Mesendoderm (in vitro differentiated cells): ENCODE measurements around the gene KIAA0232.

ENCODE experiments used
- DNase-seq: peaks from one replicate; pipeline ENCODE4 v3.0.0; 2013
- H2AK5ac ChIP-seq: 2 replicates; pipeline ENCODE4 v1.6.1; 2013; ENCODE audit warnings: low read length, inconsistent platforms
- H2BK120ac ChIP-seq: 2 replicates; pipeline ENCODE4 v1.6.1; 2013; ENCODE audit warnings: low read depth, mild to moderate bottlenecking, low read length, moderate library complexity, mixed read lengths
- H2BK15ac ChIP-seq: replicated peaks from 2 replicates; pipeline ENCODE4 v1.6.1; 2013; ENCODE audit warnings: low read depth, mild to moderate bottlenecking, moderate library complexity
- H2BK5ac ChIP-seq: 2 replicates; pipeline ENCODE4 v1.6.1; 2013; ENCODE audit warnings: low read length, inconsistent platforms
- H3K18ac ChIP-seq: 2 replicates; pipeline ENCODE4 v1.6.1; 2013; ENCODE audit warnings: mild to moderate bottlenecking, low read length, mixed read lengths
- H3K23ac ChIP-seq: one replicate; pipeline ENCODE4 v1.6.1; 2013; ENCODE audit warnings: low read length
- H3K27ac ChIP-seq: 2 replicates; pipeline ENCODE4 v1.5.1; 2013; ENCODE audit warnings: low read depth, mild to moderate bottlenecking, inconsistent platforms, low read length, moderate library complexity
- H3K27me3 ChIP-seq: 2 replicates; pipeline ENCODE4 v1.6.1; 2013; ENCODE audit warnings: low read length, control low read depth, mild to moderate bottlenecking, inconsistent platforms; ENCODE audit not compliant: insufficient read depth, poor library complexity
- H3K36me3 ChIP-seq: 2 replicates; pipeline ENCODE4 v1.6.1; 2013; ENCODE audit warnings: low read length, inconsistent platforms; ENCODE audit not compliant: control insufficient read depth, insufficient read depth
- H3K4ac ChIP-seq: one replicate; pipeline ENCODE4 v1.6.1; 2013; ENCODE audit warnings: low read depth, mild to moderate bottlenecking, low read length, moderate library complexity
- H3K4me1 ChIP-seq: 2 replicates; pipeline ENCODE4 v1.6.1; 2013; ENCODE audit warnings: low read depth, low read length, inconsistent platforms; ENCODE audit not compliant: control insufficient read depth
- H3K4me2 ChIP-seq: 2 replicates; pipeline ENCODE4 v1.6.1; 2013; ENCODE audit warnings: low read length
- H3K4me3 ChIP-seq: 2 replicates; pipeline ENCODE4 v1.5.1; 2013; ENCODE audit warnings: mild to moderate bottlenecking, low read length
- H3K56ac ChIP-seq: one replicate; pipeline ENCODE4 v1.6.1; 2013; ENCODE audit warnings: low read length
- H3K79me1 ChIP-seq: 2 replicates; pipeline ENCODE4 v1.6.1; 2013; ENCODE audit warnings: low read length, inconsistent platforms
- H3K79me2 ChIP-seq: 2 replicates; pipeline ENCODE4 v1.6.1; 2013; ENCODE audit warnings: mild to moderate bottlenecking, low read length; ENCODE audit not compliant: control insufficient read depth, insufficient read depth
- H3K9ac ChIP-seq: 2 replicates; pipeline ENCODE4 v1.6.1; 2013; ENCODE audit warnings: low read length, inconsistent platforms
- H4K5ac ChIP-seq: one replicate; pipeline ENCODE4 v1.6.1; 2013; ENCODE audit warnings: low read length
- H4K8ac ChIP-seq: one replicate; pipeline ENCODE4 v1.6.1; 2013; ENCODE audit warnings: low read depth, mild to moderate bottlenecking, control low read depth, low read length, moderate library complexity
- WGBS: extraction: QIAGEN DNeasy Blood & Tissue Kit; methylation state at CpG from one replicate; pipeline ENCODE4 v1.1.7; 2013; ENCODE audit warnings: low lambda C conversion rate, missing lambda C conversion rate; ENCODE audit not compliant: insufficient coverage; ENCODE audit errors: extremely low coverage; 5-methylcytosine and 5-hydroxymethylcytosine counted together

The KIAA0232 gene

DNA sequence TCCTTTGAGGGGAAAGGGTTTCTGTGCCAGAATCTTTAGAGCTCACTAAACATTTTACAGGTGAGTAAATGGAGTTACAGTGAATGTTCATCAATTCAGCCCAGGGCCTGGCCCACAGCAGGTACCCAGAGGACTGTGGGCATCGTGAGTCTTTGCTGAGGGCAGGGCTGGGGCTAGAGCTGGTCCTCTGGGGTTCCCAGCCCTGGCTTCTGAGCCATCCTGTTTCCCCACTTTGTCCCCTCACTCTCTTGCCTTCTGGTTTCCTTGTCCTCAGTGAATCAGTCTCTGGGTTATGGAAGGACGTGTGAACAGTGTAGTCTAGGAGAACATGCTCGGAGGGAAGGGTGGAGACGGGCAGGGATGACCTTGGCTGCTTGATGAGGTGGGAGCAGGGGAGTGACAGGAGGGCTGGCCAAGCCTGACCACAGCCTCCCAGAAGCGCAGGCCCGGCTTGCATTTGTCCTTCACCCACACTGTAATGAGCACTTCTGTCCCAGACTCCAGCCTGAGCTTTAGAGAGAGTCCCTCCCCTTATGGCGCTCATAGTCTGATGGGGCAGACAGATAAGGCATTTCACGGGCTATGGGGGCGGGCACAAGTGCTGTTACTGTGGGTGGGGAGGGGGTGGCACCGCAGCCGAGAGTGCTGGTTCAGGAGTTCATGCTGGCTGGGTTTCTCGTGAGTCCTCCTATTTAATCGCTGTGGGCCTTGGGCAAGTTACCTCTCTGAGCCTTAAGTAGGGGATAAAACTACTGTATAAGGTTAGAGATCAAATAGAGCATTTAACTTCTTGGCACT, 144.4 kb downstream of the KIAA0232 start:
- Histone ChIP-seq H3K4me1 (peaks cover 6% of the 10 kb centered on the region), H3K79me1 (no peaks in the 10 kb centered on the region), H2BK120ac (no peak overlapping the region), H3K36me3 (no peaks in the 10 kb centered on the region), H3K9ac (peak overlapping the region; percentile 1), H4K8ac (no peak overlapping the region), H3K4me2 (no peak overlapping the region), H4K5ac (no peak overlapping the region), H3K27me3 (no peaks in the 10 kb centered on the region), H3K23ac (no peak overlapping the region), H3K56ac (peak overlapping the region; percentile 6), H3K18ac (no peak overlapping the region), H3K79me2 (no peaks in the 10 kb centered on the region), H3K4ac (no peak overlapping the region), H3K27ac (no peak overlapping the region), H2BK5ac (no peak overlapping the region), H2AK5ac (no peak overlapping the region), H2BK15ac (no peak overlapping the region), H3K4me3 (no peak overlapping the region)
- no CpG with 5 or more reads among the region's 13 CpGs for WGBS
- peak; percentile 67 for DNase-seq

GRCh38 chr4:6928081-6928480, 145.6 kb downstream of the KIAA0232 start:
- Histone ChIP-seq H4K5ac (no peak overlapping the region), H3K18ac (no peak overlapping the region), H3K4me1 (peaks cover 6% of the 10 kb centered on the region), H3K79me1 (peaks cover 1% of the 10 kb centered on the region), H2AK5ac (no peak overlapping the region), H3K27ac (no peak overlapping the region), H3K36me3 (no peaks in the 10 kb centered on the region), H3K4ac (no peak overlapping the region), H3K27me3 (no peaks in the 10 kb centered on the region), H3K4me3 (no peak overlapping the region), H3K56ac (no peak overlapping the region), H3K4me2 (no peak overlapping the region), H3K9ac (no peak overlapping the region), H4K8ac (no peak overlapping the region), H2BK15ac (no peak overlapping the region), H3K23ac (no peak overlapping the region), H2BK120ac (no peak overlapping the region), H2BK5ac (no peak overlapping the region), H3K79me2 (no peaks in the 10 kb centered on the region)
- WGBS = no CpG with 5 or more reads among the region's 4 CpGs
- DNase-seq = no peak

DNA sequence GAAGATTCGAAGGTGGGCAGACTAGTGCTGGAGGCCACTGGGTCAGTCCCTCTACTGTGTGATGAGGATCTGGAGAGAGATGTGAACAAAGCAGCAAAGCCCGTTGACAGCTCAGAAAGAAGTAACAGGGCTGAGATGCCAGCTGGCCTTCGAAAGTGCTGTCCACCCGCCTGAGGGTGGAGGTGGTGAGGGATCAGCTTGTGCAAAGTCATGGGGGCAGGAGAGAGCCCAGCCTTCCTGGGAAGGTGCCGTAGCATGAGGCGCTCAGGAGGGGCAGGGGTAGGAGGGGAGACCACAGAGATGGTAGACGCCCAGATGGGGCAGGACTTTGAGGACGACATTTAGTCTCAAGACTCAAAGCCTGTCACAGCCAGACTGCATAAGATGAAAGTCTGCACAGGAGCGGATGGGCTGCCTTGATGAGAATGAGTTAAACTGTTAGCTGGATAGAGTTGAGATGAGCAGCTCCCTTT, 146.8 kb downstream of the KIAA0232 start:
- Histone ChIP-seq H4K5ac (no peak overlapping the region), H3K79me2 (no peaks in the 10 kb centered on the region), H3K27ac (no peak overlapping the region), H2BK5ac (no peak overlapping the region), H2BK15ac (no peak overlapping the region), H2AK5ac (no peak overlapping the region), H3K4me3 (no peak overlapping the region), H3K56ac (no peak overlapping the region), H3K4me1 (peaks cover 6% of the 10 kb centered on the region), H2BK120ac (no peak overlapping the region), H3K4me2 (no peak overlapping the region), H3K79me1 (peaks cover 3% of the 10 kb centered on the region), H3K23ac (no peak overlapping the region), H4K8ac (no peak overlapping the region), H3K4ac (no peak overlapping the region), H3K36me3 (no peaks in the 10 kb centered on the region), H3K18ac (no peak overlapping the region), H3K27me3 (no peaks in the 10 kb centered on the region), H3K9ac (no peak overlapping the region)
- DNase-seq = no peak
- no CpG with 5 or more reads among the region's 9 CpGs for WGBS

GRCh38 chr4:6929812-6930464, 147.4 kb downstream of the KIAA0232 start:
- no peaks in the 10 kb centered on the region for H3K79me2 ChIP-seq
- no CpG with 5 or more reads among the region's 15 CpGs for WGBS
- no peak overlapping the region for H2BK120ac ChIP-seq

DNA sequence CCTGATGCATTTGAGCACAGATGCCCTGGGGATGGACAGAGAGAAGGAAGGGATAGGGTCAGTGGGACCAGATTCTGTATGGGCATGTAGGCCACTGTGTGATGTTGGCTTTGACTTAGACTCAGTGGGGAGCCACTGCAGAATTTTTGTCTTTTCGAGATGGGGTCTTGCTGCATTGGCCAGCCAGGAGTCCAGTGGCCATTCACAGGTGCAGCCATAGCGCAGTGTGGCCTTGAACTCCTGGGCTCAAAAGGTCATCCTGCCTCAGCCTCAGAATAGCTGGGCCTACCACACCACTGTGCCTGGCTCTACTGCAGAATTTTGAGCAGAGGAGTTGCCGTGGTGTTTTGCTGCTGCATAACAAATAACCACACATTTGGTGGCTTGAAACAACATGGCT, 149.9 kb downstream of the KIAA0232 start:
- no peak overlapping the region for H3K18ac ChIP-seq
- H3K79me1 ChIP-seq = peaks cover 3% of the 10 kb centered on the region
- no peak overlapping the region for H2BK15ac ChIP-seq
- no peak overlapping the region for H3K4me3 ChIP-seq
- no peak overlapping the region for H3K56ac ChIP-seq
- H3K23ac ChIP-seq = no peak overlapping the region
- no peak overlapping the region for H2BK5ac ChIP-seq
- WGBS = no CpG with 5 or more reads among the region's 3 CpGs
- H3K36me3 ChIP-seq = no peaks in the 10 kb centered on the region
- H4K5ac ChIP-seq = no peak overlapping the region
- no peak overlapping the region for H3K4me2 ChIP-seq
- no peaks in the 10 kb centered on the region for H3K79me2 ChIP-seq
- H3K27me3 ChIP-seq = no peaks in the 10 kb centered on the region
- H2AK5ac ChIP-seq = no peak overlapping the region
- no peak overlapping the region for H3K4ac ChIP-seq
- no peak overlapping the region for H3K9ac ChIP-seq
- DNase-seq = no peak
- H3K27ac ChIP-seq = no peak overlapping the region
- peaks cover 2% of the 10 kb centered on the region for H3K4me1 ChIP-seq
- H4K8ac ChIP-seq = no peak overlapping the region
- H2BK120ac ChIP-seq = no peak overlapping the region

More at GRCh38 chr4:6929812-6930464, 147.4 kb downstream of the KIAA0232 start:
- Histone ChIP-seq H3K27me3 (no peaks in the 10 kb centered on the region), H3K23ac (no peak overlapping the region), H4K5ac (no peak overlapping the region), H2BK15ac (no peak overlapping the region), H3K4me2 (no peak overlapping the region), H3K79me1 (peaks cover 3% of the 10 kb centered on the region), H2AK5ac (no peak overlapping the region), H3K4ac (no peak overlapping the region), H3K27ac (no peak overlapping the region), H3K56ac (no peak overlapping the region), H3K4me1 (peaks cover 6% of the 10 kb centered on the region), H3K4me3 (no peak overlapping the region), H4K8ac (no peak overlapping the region), H3K36me3 (no peaks in the 10 kb centered on the region), H3K18ac (no peak overlapping the region), H2BK5ac (no peak overlapping the region), H3K9ac (no peak overlapping the region)
- DNase-seq = no peak
